Kidney epithelial cell (primary cell): Measurements from ENCODE around the gene AGAP6. TPM values are rescaled to one million over a fixed set of nuclear protein-coding genes. Genes with fewer than 3 reads are reported as not detected.
"Not testable (repeated sequence)": the region's sequence is repeated elsewhere in the genome, so short reads cannot be mapped to it uniquely, and the experiment has no call there.

Experiments
- DNase-seq: peaks from one replicate; pipeline ENCODE4 v3.0.0-alpha.2; 2010; ENCODE audit warnings: low read depth
- H3K27me3 ChIP-seq: 2 replicates; pipeline ENCODE4 v1.6.0; 2011; ENCODE audit warnings: low read length; ENCODE audit not compliant: control insufficient read depth, insufficient read depth
- H3K36me3 ChIP-seq: 2 replicates; pipeline ENCODE4 v1.5.1; 2011; ENCODE audit warnings: low read length; ENCODE audit not compliant: control insufficient read depth, insufficient read depth
- H3K4me3 ChIP-seq: 2 replicates; pipeline ENCODE4 v1.5.1; 2011; ENCODE audit warnings: low read depth, mild to moderate bottlenecking, control low read depth, low read length
- total RNA-seq: library from RNA; depleted of rRNA; stranded (reverse); fragments of >200 nt; gene quantifications from 2 replicates; pipeline ENCODE4 v1.2.3, GENCODE V29; 2015

AGAP6 gene
- 4.7 and 8.6 TPM in 2 replicates for total RNA-seq

- DNase-seq, result not testable (repeated sequence)
Observed at GRCh38 chr10:49988376-49988775, at the start of gene AGAP6. AGAP6 (plus strand) TSS chr10:49988406; CDS start chr10:49988716, 310 bp downstream.

GRCh38 chr10:49941447-49942338 is 46.5 kb upstream of the AGAP6 start, which contains the start of the genes PARG and TIMM23B:
PARG (minus strand) TSS chr10:49942027; CDS start chr10:49941725, 302 bp downstream.
TIMM23B (plus strand) TSS chr10:49942053; CDS start chr10:49942195, 142 bp downstream.
- DNase-seq, result peak; percentile 31
- H3K36me3 ChIP-seq, H3K27me3 ChIP-seq: not testable (repeated sequence)
- peak within 1 kb of the TSS; percentile 57 for H3K4me3 ChIP-seq

More at GRCh38 chr10:49988376-49988775, at the start of gene AGAP6:
- H3K4me3 ChIP-seq, H3K27me3 ChIP-seq, H3K36me3 ChIP-seq: not testable (repeated sequence)

DNA sequence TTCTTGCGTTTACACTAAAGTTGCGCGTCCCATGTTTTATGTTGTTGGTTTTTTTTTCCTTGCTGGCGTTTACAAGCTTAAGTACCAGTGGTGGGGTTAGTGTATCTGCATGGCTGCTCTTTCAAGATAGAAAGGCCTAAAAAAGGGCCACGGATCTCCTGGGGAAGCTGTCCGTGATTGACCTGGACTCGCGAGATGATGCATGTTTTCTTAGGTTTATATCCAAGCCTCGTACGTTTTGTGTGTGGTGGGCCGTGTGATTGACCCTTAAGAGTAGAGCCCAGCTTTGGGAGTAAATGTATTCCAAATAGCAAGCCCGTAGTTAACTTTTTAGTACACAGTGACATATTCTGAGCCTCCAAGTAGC is 45.9 kb upstream of the AGAP6 start:
- H3K4me3 ChIP-seq, result peak overlapping the region; percentile 57
- not testable (repeated sequence) for DNase-seq, H3K36me3 ChIP-seq, H3K27me3 ChIP-seq

DNA sequence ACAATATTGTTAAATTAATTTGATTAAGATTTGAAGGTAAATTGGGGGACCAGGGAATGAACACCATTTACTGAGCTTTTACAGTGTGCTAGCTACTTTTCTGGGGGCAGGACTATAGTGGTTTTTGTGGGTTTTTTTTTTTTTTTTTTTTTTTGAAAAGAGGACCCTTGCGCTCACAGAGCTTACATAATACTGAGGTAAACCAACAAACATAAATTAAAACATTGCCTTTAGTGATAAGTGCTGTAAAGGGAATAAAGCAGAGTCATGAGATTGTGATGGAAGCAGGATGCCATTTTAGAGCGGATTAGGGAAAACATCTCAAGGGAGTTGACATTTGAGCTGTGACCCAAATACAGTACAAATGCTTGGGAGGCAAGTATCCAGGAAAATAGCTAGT is 44.6 kb upstream of the AGAP6 start:
- not testable (repeated sequence) for DNase-seq, H3K27me3 ChIP-seq, H3K4me3 ChIP-seq, H3K36me3 ChIP-seq

DNA sequence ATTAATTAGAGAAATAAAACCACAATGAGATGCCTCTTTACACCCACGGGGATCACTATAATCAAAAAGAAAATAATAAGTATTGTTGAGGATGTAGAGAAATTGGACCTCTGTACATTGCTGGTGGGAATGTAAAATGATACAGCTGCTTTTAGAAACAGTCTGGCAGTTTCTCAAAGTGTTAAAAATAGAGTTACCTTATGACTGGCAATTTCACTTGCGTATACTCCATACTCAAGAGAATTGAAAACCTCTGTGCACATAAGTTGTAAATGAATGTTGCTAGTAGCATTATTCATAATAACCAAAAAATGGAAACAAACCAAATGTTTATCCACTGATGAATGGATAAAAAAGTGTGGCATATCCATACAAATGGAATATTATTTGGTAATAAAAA is 40.1 kb upstream of the AGAP6 start:
- H3K36me3 ChIP-seq, H3K4me3 ChIP-seq, DNase-seq, H3K27me3 ChIP-seq: not testable (repeated sequence)

DNA sequence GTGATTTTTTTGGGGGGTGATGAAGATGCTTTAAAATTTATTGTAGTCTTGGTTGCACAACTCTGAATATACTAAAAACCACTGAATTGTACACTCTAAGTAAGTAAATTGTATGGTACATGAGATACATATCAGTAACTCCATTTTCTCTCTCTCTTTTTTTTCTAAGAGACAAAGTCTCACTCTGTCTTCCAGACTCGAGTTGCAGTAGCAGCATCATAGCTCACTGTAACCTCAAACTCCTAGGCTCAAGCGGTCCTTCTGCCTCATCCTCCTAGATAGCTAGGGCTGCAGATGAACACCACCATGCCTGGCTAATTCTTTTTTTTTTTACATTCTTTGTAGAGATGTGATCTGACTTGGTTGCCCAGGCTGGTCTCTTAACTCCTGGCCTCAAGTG is 39.5 kb upstream of the AGAP6 start:
- not testable (repeated sequence) for DNase-seq, H3K36me3 ChIP-seq

DNA sequence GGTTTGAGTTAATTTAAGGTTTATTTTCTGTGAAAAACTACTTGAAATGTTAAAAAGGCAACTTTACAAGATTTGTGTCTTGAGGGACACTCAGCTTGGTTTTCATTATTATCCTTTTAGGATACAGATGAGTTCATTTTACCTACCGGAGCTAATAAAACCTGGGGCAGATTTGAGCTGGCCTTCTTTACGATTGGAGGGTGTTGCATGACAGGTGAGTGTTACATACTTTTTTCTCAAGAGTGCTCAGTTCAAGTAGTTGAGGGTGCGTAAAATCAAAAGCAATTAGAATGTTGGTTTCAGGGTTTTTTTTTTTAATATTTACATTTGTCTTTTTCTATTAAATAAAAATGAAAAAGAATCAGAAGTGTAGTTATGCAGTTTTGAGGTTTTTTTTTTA is 36.2 kb upstream of the AGAP6 start:
- H3K36me3 ChIP-seq, DNase-seq, H3K4me3 ChIP-seq: not testable (repeated sequence)

More for the DNA sequence above, 39.5 kb upstream of the AGAP6 start:
- not testable (repeated sequence) for H3K4me3 ChIP-seq, H3K27me3 ChIP-seq

DNA sequence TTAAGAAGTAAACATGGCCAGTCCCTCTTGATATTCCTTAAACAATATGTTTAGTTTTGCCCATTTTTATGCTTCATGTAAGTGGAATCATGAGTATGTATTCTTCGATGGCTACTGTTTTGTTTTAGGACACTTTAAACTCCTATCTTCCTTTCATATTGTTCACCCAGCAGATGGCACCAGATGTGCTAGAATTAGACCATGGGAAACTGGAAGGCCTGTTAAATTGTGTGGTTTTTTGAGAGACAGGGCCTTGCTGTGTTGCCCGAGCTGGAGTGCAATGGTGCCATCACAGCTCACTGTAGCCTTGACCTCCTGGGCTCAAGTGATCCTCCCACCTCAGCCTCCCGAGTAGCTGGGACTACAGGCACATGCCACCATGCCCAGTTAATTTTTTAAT is 35.1 kb upstream of the AGAP6 start:
- not testable (repeated sequence) for H3K27me3 ChIP-seq, DNase-seq

More for the DNA sequence above, 36.2 kb upstream of the AGAP6 start:
- H3K27me3 ChIP-seq, result not testable (repeated sequence)

GRCh38 chr10:49970331-49970857 is 17.8 kb upstream of the AGAP6 start:
- H3K27me3 ChIP-seq, H3K4me3 ChIP-seq, DNase-seq, H3K36me3 ChIP-seq: not testable (repeated sequence)

More for the DNA sequence above, 35.1 kb upstream of the AGAP6 start:
- H3K36me3 ChIP-seq, H3K4me3 ChIP-seq: not testable (repeated sequence)

DNA sequence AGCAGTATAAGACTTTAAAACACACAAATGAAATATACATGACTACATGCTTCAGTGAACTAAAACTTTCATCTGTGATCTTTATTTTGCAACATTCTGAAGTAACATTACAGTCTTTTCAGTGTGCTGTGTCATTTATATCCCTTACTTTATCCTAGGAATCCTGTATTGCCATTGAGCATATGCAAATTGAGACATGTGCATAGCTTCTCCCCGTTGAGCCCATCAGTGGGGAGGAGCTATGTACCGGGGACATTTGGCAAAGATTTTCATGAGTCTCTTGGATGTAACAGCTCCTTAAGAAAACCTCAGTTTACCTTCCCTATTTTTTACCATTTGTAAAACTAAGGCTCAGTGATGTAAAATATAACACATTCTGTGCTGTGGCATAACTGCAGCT is 16.7 kb upstream of the AGAP6 start:
- H3K36me3 ChIP-seq, result not testable (repeated sequence)

GRCh38 chr10:49972094-49972493 is 16.1 kb upstream of the AGAP6 start:
- not testable (repeated sequence) for H3K4me3 ChIP-seq, DNase-seq, H3K36me3 ChIP-seq, H3K27me3 ChIP-seq

More for the DNA sequence above, 16.7 kb upstream of the AGAP6 start:
- DNase-seq, H3K27me3 ChIP-seq, H3K4me3 ChIP-seq: not testable (repeated sequence)

GRCh38 chr10:49977756-49978155 is 10.4 kb upstream of the AGAP6 start:
- not testable (repeated sequence) for H3K4me3 ChIP-seq, H3K27me3 ChIP-seq, H3K36me3 ChIP-seq, DNase-seq

- not testable (repeated sequence) for H3K27me3 ChIP-seq, H3K36me3 ChIP-seq, H3K4me3 ChIP-seq, DNase-seq
Observed at GRCh38 chr10:49987207-49987606, 999 bp upstream of the AGAP6 start.

DNA sequence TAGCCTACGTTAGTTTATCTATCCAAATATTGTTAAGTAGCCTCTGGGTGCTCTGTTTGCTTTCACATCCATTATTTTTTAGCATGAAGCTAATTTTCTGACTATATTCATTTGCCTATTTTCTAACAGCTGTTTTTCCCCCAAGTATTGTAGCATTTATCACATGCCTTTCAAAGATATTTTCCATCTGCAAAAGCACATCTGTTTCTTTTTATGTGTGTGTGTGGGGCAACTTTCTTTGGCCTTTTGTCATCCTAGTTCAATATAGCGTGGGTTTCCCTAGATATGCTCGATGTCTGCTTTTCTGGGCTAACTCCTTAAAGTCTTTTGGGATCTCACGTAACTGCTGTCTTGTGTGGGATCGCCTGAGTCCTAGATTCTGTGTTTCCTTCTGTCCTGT is 7.1 kb downstream of the AGAP6 start:
- H3K4me3 ChIP-seq, H3K27me3 ChIP-seq, H3K36me3 ChIP-seq, DNase-seq: not testable (repeated sequence)

- not testable (repeated sequence) for H3K36me3 ChIP-seq, DNase-seq, H3K27me3 ChIP-seq, H3K4me3 ChIP-seq
Observed at GRCh38 chr10:50014024-50014423, 25.8 kb downstream of the AGAP6 start.
